ENCODE results near the gene SH3TC1.

The SH3TC1 gene

GRCh38 chr4:8233672-8234484 is 34.8 kb downstream of the SH3TC1 start:
- no peak for FAIRE-seq

- FAIRE-seq, result no peak
Observed at GRCh38 chr4:8234715-8235114, 35.6 kb downstream of the SH3TC1 start.

- no peak for FAIRE-seq
Observed at GRCh38 chr4:8235224-8235623, 36.1 kb downstream of the SH3TC1 start.

DNA sequence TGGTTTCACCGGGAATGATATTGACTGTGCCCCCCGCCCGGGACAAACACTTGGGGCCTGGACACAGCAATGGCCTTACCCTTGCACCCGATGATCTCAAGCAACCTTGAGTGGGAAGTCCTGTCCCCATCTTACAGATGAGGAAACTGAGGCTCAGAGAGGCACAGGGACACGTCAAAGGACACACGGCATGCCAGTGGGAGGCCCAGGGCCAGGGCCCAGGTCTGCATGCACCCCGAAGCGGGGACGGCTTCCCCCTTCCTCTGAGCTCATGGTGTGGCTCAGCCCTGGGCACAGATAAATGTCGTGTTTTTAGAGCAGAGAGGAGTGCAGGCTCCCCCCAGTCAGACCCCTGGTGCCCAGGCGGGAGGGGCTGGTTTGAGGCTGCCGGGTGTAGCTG is 36.6 kb downstream of the SH3TC1 start:
- no peak for FAIRE-seq

GRCh38 chr4:8236106-8236919 is 37.2 kb downstream of the SH3TC1 start:
- FAIRE-seq, result no peak

DNA sequence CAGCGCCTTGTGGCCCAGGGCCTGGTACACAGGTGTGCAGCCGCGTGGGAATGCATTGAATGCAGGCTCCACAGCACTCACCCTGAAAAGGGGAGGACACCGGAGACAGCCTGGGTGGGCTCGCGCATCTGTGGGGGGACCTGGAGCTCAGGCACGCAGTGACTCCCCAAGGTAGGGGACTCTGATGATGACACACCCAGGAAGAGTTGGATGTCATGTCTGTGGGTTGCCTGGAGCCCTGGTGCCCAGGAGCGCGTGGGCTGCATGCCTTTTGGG is 37.8 kb downstream of the SH3TC1 start:
- FAIRE-seq, result no peak

- FAIRE-seq, result no peak
Observed at GRCh38 chr4:8237256-8237989, 38.3 kb downstream of the SH3TC1 start.

- FAIRE-seq, result no peak
Observed at GRCh38 chr4:8238036-8238511, 39.0 kb downstream of the SH3TC1 start.

GRCh38 chr4:8238515-8239053 is 39.5 kb downstream of the SH3TC1 start:
- FAIRE-seq, result no peak

DNA sequence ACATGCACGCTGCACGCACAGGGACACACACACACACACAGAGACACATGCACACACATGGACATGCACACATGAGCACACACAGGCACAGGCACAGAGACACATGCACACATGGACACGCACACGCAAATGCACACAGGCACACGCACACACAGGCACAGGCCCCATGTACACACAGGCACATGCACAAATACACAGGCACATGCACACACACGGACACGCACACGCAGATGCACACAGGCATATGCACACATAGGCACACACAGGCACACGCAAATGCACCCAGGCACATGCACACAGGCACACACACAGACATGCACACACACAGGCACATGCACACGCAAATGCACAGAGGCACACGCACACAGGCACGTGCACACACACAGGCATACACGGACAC is 40.1 kb downstream of the SH3TC1 start:
- FAIRE-seq, result no peak

DNA sequence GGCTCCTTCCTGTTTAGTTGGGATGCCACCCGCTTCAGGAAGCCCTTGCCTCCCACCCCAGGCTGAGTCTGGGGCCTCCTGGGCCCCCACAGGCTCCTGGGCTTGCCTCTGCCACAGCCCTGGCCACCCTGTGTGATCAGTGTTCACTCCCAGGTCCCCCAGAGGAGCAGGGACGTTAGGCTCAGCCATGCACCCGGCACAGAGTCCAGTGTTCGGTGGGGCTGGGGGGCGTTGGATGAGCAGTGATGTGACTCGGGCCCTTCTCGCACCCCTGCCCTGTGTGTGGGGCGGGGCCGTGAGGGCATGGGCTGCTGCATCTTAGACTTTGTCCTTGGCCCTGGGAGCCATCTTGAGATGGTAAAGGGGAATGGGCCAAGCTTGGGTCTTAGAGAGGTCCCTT is 40.6 kb downstream of the SH3TC1 start:
- no peak for FAIRE-seq

DNA sequence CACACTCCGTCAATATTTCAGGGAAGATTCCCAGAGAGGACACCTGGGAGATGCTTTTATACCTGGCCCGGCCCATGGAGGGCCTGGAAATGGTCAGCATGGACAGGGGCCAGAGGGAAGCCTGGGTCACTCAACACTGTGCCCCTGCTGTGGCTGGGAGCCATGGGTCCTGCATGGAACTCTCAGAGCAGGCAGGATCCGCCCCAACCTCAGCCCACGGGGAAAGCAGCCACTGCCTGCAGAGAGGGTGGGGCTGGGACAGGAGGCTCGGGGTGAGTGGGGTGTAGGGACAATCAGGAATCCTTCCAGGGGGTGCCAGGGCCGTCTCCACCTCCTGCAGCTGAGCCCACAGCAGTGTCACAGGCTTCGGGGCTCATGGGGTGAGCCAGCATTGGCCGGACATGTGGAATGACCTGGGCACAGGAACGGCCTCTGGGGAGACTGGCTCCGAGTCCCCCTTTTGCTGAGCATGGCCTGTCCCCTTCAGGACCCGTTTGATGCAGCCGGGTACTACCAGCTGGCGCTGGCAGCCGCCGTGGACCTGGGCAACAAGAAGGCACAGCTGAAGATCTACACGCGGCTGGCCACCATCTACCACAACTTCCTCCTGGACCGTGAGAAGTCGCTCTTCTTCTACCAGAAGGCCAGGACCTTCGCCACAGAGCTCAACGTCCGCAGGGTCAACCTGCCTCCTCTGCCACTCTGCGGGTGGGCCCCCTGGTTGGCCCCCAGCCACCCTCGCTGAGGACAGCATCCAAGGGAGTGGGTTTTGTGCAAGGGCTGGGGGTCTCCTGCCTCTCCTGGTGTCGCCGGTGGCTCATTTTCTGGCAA is 41.3 kb downstream of the SH3TC1 start:
- no peak for FAIRE-seq

DNA sequence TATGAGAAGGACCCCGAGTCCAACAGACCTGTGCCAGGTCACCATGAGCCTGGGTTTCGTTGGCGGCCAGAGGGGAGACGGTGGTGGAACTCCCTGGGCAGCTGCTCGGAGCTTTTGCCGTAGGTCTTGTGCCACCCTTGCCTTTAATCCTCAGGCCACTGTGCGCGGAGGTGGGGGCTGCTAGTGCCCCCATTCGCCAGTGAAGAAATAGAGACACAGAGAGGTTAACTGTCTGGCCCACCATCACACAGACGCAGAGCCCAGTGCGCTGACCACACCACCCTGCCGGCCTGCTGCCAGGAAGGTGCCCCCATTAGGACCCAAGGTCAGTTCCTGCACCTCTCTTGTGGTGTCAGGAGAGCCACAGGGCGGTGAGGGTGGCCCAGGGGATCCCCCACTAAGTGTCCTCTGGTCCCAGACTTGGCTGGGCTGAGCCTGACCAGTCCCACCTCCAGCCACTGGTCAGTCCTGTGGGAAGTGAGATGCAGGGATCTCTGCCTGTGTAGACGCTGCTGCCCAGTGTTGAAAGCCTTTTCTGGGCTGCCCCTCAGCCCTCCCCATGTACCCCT is 42.2 kb downstream of the SH3TC1 start:
- FAIRE-seq, result no peak

DNA sequence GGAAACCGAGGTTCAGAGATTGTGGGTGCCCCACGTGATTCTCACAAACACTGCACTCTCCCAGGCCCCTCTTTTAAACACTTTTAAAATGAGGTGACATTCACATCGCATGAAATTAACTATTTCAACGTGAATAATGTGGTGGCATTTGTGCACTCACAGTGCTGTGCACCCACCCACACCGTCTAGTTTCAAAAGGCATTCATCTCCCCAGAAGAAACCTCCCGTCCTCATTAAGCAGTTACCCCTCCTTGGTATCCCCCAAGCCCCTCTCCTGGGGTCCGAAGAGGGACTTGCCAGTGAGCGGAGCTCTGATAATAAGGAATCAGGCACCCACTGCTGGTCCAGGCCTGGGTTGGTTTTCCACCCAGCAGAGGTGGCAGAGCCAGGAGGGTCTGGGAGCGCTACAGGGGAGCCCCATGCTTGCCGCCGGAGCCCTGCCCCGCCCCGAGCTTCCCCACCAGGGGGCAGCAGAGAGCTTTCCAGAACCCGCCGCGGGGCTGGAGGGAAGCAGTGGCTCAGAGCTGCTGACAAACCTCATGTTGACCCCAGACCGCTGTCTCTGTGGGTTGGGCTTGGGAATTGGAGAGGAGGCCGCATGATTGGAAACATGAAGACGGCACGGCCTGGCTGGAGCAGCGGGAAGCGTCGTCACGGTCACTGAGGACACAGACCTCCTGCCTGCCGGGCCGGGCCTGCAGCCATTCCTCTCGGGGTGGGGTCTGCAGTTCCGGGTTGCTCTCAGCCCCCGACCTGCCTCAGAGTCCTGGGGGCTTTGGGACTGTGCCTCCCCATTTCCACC is 43.0 kb downstream of the SH3TC1 start:
- FAIRE-seq, result no peak

DNA sequence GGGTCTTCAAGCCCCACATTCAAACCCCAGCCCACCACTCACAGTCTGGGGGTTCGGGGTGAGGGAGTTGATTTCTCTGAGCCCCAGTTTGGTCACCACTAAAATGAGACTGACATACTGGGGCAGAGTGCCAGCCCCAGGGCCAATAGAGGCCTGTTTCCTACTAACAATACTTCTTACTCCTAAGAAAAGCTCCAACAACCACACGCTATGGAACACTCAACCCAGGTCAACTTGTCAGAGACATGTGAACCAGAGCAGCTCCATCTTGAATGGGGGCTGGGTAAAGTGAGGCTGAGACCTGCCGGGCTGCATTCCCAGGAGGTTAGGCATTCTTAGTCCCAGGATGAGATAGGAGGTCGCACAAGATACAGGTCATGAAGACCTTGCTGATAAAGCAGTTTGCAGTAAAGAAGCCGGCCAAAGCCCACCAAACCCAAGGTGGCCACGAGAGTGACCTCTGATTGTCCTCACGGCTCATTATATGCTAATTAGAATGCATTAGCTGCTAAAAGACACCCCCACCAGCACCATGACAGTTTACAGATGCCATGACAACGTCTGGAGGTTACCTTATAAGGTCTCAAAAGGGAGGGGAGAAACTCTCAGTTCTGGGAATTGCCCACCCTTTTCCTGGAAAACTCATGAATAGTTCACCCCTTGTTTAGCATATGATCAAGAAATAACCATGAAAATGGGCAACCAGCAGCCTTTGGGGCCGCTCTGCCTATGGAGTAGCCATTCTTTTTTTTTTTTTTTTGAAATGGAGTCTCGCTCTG is 43.9 kb downstream of the SH3TC1 start:
- FAIRE-seq, result no peak

DNA sequence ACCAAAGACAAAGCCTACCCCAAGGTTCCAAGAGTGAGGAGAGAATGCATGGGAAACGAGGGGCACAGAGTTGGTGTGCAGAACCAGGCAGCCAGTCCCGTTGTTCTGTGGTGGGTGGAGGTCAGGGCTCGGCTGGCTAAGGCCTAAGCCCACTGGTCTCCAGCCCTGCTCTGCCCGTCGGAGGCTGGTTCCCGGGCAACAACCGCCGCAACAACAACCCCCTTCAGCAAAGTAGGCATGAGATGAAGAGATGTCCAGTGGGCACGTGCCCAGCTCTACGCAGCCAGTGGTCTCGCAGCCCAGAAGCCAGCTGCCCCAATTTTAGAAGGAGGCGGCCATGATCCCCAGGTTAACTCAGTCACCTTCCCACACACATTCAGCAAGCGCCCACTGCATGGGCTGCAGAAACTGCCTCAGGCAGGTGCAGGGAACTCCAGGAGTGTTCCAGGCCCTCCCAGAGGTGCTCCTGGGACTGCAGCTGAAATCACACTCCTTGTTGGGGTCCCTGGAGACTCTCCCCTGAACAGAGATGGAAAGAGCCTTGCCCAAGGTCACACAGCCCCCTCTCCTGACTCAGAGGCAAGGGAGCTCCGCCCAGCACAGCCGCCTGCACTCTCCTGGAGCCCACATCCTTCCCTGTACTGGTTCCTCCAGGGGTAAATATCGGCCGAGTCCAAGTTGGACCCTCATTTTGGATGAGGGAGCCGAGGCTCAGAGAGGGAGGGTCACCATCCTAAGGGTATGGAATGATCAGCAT is 45.1 kb downstream of the SH3TC1 start:
- no peak for FAIRE-seq

DNA sequence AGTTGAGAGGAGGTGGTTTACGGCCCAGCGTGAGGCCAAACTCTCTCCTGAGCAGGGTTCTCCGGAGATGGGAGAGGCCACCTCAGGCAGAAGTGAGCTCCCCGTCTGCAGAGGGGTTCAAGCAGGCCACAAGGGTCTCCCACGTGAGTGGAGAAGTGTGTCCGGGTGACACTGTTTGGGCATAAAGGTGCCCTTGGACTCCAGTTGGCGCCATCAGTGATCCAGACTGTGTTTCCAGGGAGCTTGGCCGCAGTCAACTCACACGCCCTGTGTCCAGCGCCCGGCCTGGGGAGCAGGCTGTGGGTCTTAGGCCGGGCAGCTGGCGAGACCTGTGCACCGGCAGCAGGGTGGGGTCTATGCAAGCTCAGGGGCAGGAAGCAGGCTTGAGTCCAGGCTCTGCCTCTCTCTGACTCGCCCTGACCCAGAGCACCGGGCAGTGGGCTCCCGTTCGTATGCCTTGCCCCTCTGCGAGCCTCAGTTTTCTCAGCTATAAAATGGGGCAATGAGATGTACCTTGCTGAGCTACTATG is 45.9 kb downstream of the SH3TC1 start:
- FAIRE-seq, result no peak

- FAIRE-seq, result no peak
Observed at GRCh38 chr4:8245884-8246833, 47.1 kb downstream of the SH3TC1 start.
